ENCODE measurements around the gene IL11.

IL11 gene

DNA sequence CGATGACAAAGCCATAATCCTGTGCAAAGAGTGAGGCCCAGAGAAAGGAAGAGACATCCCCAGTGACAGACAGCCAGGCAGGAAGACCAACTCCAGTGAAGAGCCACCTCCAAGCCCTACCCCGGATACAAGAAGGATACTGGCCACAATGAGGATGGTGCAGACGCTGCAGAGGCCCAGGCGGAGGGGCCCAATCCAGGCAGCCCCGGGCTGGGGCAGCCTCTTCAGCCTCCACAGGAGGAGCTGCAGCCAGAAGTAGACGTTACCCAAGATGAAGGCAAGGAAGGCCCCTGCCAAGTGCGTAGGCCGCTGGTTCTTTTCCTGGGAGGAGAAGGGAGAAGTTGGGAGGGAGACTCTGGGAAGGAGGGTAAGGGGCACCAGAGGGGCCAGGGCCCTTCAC lies 53.6 kb downstream of the IL11 start:
- Histone ChIP-seq H3K4me1 (no peaks in the 10 kb centered on the region), H3K9ac (no peak overlapping the region), H3K79me2 (no peaks in the 10 kb centered on the region), H3K27me3 (ENCODE audit: control insufficient read depth, insufficient read depth, low read length) (no peaks in the 10 kb centered on the region), H3K9me3 (ENCODE audit: control insufficient read depth, low read length) (no peaks in the 10 kb centered on the region), H3K36me3 (ENCODE audit: control insufficient read depth, insufficient read depth, low read length) (no peaks in the 10 kb centered on the region), H2AFZ (no peak overlapping the region), H3K4me3 (ENCODE audit: low read depth, low read length) (no peak overlapping the region), H3K4me2 (ENCODE audit: low read length) (no peak overlapping the region), H3K27ac (no peak overlapping the region)
- TF ChIP-seq CTCF (IDR thresholded peaks at IDR 0.05): no peak

DNA sequence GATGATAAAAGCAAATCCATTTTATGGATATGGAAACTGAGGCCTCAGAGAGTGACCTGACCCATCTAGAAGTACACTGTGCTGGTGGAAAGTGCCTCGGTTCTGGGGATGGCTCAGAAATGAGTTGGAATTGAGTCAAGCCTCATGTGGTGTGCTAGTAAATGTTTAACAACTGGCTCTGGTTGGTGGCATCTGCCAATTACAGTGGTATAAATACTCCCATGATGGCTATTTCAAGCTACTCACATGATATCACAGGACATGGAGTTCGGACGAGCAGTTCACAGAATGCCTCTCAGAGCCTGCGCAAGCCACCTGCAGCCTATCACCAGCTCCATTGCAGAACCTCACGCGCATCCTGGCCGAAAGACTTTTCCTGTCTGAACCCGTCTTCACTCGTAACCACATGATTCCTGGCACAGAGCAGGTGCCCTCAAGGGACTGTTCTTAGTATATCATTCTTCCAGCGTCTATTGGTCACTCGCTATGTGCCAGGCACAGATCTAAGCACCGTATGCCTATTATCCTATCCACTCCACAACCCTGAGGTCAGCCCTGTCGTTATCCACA lies 54.2 kb downstream of the IL11 start:
- Histone ChIP-seq H3K9ac (no peak overlapping the region), H2AFZ (no peak overlapping the region), H3K27me3 (ENCODE audit: control insufficient read depth, insufficient read depth, low read length) (no peaks in the 10 kb centered on the region), H3K4me3 (ENCODE audit: low read depth, low read length) (no peak overlapping the region), H3K4me2 (ENCODE audit: low read length) (no peak overlapping the region), H3K9me3 (ENCODE audit: control insufficient read depth, low read length) (no peaks in the 10 kb centered on the region), H3K27ac (no peak overlapping the region), H3K4me1 (no peaks in the 10 kb centered on the region), H3K79me2 (no peaks in the 10 kb centered on the region), H3K36me3 (ENCODE audit: control insufficient read depth, insufficient read depth, low read length) (no peaks in the 10 kb centered on the region)
- no peak for TF ChIP-seq CTCF (IDR thresholded peaks at IDR 0.05)

DNA sequence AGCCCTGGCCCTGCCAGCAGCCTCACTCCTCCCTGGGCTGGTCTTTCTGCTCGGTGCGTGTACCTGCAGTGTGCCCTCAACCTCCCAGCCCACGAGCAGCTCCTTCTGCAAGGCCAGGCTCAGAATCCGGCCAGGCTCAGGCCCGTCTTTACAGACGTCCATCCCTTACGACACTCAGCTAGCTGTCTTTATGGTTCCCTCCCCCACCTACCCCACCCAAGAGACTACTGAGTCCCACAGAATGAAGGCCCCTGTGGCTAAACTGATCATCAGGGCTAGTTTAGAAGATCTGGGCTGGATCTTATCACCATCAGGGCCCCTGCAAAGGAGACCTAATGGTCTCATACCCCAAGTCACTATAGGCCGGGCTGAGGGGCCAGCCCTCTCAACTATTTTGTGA lies 55.9 kb downstream of the IL11 start:
- Histone ChIP-seq H2AFZ (no peak overlapping the region), H3K36me3 (ENCODE audit: control insufficient read depth, insufficient read depth, low read length) (no peaks in the 10 kb centered on the region), H3K27me3 (ENCODE audit: control insufficient read depth, insufficient read depth, low read length) (no peaks in the 10 kb centered on the region), H3K4me3 (ENCODE audit: low read depth, low read length) (no peak overlapping the region), H3K79me2 (no peaks in the 10 kb centered on the region), H3K4me2 (ENCODE audit: low read length) (no peak overlapping the region), H3K27ac (no peak overlapping the region), H3K9ac (no peak overlapping the region), H3K4me1 (no peaks in the 10 kb centered on the region), H3K9me3 (ENCODE audit: control insufficient read depth, low read length) (no peaks in the 10 kb centered on the region)
- TF ChIP-seq CTCF (IDR thresholded peaks at IDR 0.05): no peak

Data from parathyroid adenoma (tissue), 2 donors.